Endothelial cell of umbilical vein (primary cell): ENCODE data around the gene WFIKKN1. TPM values are rescaled to one million over a fixed set of nuclear protein-coding genes. Genes with fewer than 3 reads are reported as not detected.

ENCODE experiments used
- BruUV-seq: library from RNA; stranded (reverse); fragments of 400-500 nt; replicated peaks from 2 replicates; lab custom pipeline; 2021; lab: Mats Ljungman, UMichigan
- CTCF ChIA-PET: fragments of 300-600, 350-600 bp; sonication (Branson Sonifier 250); formaldehyde crosslinking; loops from one replicate; lab custom pipeline; 2021; ENCODE audit warnings: antibody characterized with exemption, inconsistent platforms; lab: Charles Lee
- POLR2A ChIA-PET: fragments of 300-600, 350-600 bp; sonication (Branson Sonifier 250); formaldehyde crosslinking; loops from one replicate; lab custom pipeline; 2021; ENCODE audit warnings: antibody characterized with exemption, inconsistent platforms; lab: Charles Lee
- DNase-seq: peaks from one replicate; pipeline ENCODE4 v3.0.0-alpha.2; 2011; ENCODE audit warnings: low read depth, low spot score
- FAIRE-seq: peaks from 2 replicates; lab custom pipeline; 2011; peaks lifted over from hg19 to GRCh38; lab: Jason Lieb, UNC
- H2AFZ ChIP-seq: 2 replicates; pipeline ENCODE4 v1.6.0; 2012; ENCODE audit warnings: low read depth, low read length, control low read depth, inconsistent platforms
- H3K27ac ChIP-seq: 2 replicates; pipeline ENCODE4 v1.5.1; 2011; ENCODE audit warnings: low read depth, mild to moderate bottlenecking, control low read depth, low read length, moderate library complexity; ENCODE audit not compliant: insufficient read depth
- H3K27me3 ChIP-seq, 2 experiments: 2 replicates each; pipeline versions ENCODE4 v1.6.0 to v1.6.1; 2011; ENCODE audit warnings: low read length in 2 of 2, mixed read lengths in 1 of 2; ENCODE audit not compliant: control insufficient read depth in 2 of 2, insufficient read depth in 2 of 2
- H3K36me3 ChIP-seq, 2 experiments: 2 replicates in 1 of 2; 3 replicates in 1 of 2; pipeline ENCODE4 v1.5.1; 2011; ENCODE audit warnings: low read length in 2 of 2, mild to moderate bottlenecking in 1 of 2, moderate library complexity in 1 of 2; ENCODE audit not compliant: control insufficient read depth in 2 of 2, insufficient read depth in 2 of 2; ENCODE audit errors: extremely low read depth in 1 of 2
- H3K4me1 ChIP-seq: 3 replicates; pipeline ENCODE4 v1.5.1; 2011; ENCODE audit warnings: mild to moderate bottlenecking, low read length; ENCODE audit not compliant: control insufficient read depth, insufficient read depth; ENCODE audit errors: extremely low read depth
- H3K4me2 ChIP-seq: 2 replicates; pipeline ENCODE4 v1.6.1; 2011; ENCODE audit warnings: low read length, control low read depth, mixed read lengths; ENCODE audit not compliant: insufficient read depth
- H3K4me3 ChIP-seq, 3 experiments: fragments of 200-600 bp in 1 of 3; sonication (generic), shearing (Covaris generic) in 1 of 3; replicated peaks in 1 of 3; 2 replicates each; pipeline ENCODE4 v1.5.1; 2011 to 2016; ENCODE audit warnings: control low read depth in 3 of 3, low read length in 3 of 3, mild to moderate bottlenecking in 2 of 3, inconsistent platforms in 1 of 3, low read depth in 1 of 3, moderate library complexity in 1 of 3; ENCODE audit not compliant: insufficient read depth in 1 of 3
- H3K79me2 ChIP-seq: 2 replicates; pipeline ENCODE4 v1.6.0; 2012; ENCODE audit warnings: low read length, inconsistent platforms; ENCODE audit not compliant: control insufficient read depth, insufficient read depth
- H3K9ac ChIP-seq: replicated peaks from 2 replicates; pipeline ENCODE3; 2011; ENCODE audit warnings: low read length, control low read depth; ENCODE audit not compliant: insufficient read depth; ENCODE audit errors: extremely low read depth
- H3K9me1 ChIP-seq: replicated peaks from 3 replicates; pipeline ENCODE4 v1.6.0; 2011; ENCODE audit warnings: mild to moderate bottlenecking, low read length; ENCODE audit not compliant: control insufficient read depth, insufficient read depth; ENCODE audit errors: extremely low read depth
- H3K9me3 ChIP-seq: replicated peaks from 2 replicates; pipeline ENCODE4 v1.5.1; 2012; ENCODE audit warnings: low read length, inconsistent platforms; ENCODE audit not compliant: control insufficient read depth, insufficient read depth
- H4K20me1 ChIP-seq: replicated peaks from 2 replicates; pipeline ENCODE3; 2011; ENCODE audit warnings: mild to moderate bottlenecking, low read length; ENCODE audit not compliant: control insufficient read depth, insufficient read depth; ENCODE audit errors: extremely low read depth
- CTCF ChIP-seq, 2 donors: IDR thresholded peaks; 1 replicate in 1 of 2; 2 replicates in 1 of 2; pipeline ENCODE4 v1.5.1; 2011; ENCODE audit warnings: low read length in 2 of 2, mild to moderate bottlenecking in 2 of 2, moderate library complexity in 2 of 2, control low read depth in 1 of 2, inconsistent platforms in 1 of 2, low read depth in 1 of 2; ENCODE audit not compliant: insufficient read depth in 1 of 2; ENCODE audit errors: extremely low read depth in 1 of 2
- EZH2 ChIP-seq: IDR thresholded peaks from 2 replicates; pipeline ENCODE4 v1.6.1; 2012; ENCODE audit warnings: borderline replicate concordance, low read depth, mild to moderate bottlenecking, moderate library complexity, low read length, inconsistent platforms; ENCODE audit not compliant: severe bottlenecking
- JUN ChIP-seq: IDR thresholded peaks from 2 replicates; pipeline ENCODE4 v1.6.1; 2011; ENCODE audit warnings: borderline replicate concordance, low read depth; ENCODE audit not compliant: insufficient read length, insufficient read depth
- MAX ChIP-seq: IDR thresholded peaks from 2 replicates; pipeline ENCODE4 v1.6.1; 2011; ENCODE audit not compliant: insufficient read depth, insufficient read length
- MYC ChIP-seq: IDR thresholded peaks from one replicate; pipeline ENCODE4 v1.6.1; 2011; ENCODE audit warnings: mild to moderate bottlenecking, low read depth, low read length
- POLR2A ChIP-seq: IDR thresholded peaks from 2 replicates; pipeline ENCODE4 v1.6.1; 2012; ENCODE audit warnings: low read depth, mild to moderate bottlenecking, control low read depth, low read length
- dilution Hi-C: fragments of 300-500 bp; cut with MboI; formaldehyde crosslinking; loops from one replicate; pipeline ENCODE4 v1.15.0; 2019; ENCODE audit warnings: low sequenced_read_pairs; ENCODE audit not compliant: extremely low pct_ligation_motif_present
- intact Hi-C: fragments of 100-400 bp; cut with micrococcal nuclease; formaldehyde crosslinking; loops from one replicate; pipeline ENCODE4 v1.10.0; 2022
- polyA plus RNA-seq, 4 experiments: library from polyadenylated mRNA; depleted of rRNA in 3 of 4; stranded (reverse) in 3 of 4; unstranded in 1 of 4; fragments of >200 nt; gene quantifications; 2 replicates each; pipeline versions ENCODE4 v1.2.1 to v1.2.3, GENCODE V29; 2011 to 2012; ENCODE audit warnings: missing spikeins in 1 of 4
- total RNA-seq: library from RNA; stranded (reverse); gene quantifications from 2 replicates; pipeline ENCODE4 v1.2.3, GENCODE V29; 2021

WFIKKN1 gene
- total and polyA plus RNA-seq, 2 donors (not counting 3 experiments of a cell fraction or from before 2014, with no cell fraction given): 0.06 to 0.40 TPM

DNA sequence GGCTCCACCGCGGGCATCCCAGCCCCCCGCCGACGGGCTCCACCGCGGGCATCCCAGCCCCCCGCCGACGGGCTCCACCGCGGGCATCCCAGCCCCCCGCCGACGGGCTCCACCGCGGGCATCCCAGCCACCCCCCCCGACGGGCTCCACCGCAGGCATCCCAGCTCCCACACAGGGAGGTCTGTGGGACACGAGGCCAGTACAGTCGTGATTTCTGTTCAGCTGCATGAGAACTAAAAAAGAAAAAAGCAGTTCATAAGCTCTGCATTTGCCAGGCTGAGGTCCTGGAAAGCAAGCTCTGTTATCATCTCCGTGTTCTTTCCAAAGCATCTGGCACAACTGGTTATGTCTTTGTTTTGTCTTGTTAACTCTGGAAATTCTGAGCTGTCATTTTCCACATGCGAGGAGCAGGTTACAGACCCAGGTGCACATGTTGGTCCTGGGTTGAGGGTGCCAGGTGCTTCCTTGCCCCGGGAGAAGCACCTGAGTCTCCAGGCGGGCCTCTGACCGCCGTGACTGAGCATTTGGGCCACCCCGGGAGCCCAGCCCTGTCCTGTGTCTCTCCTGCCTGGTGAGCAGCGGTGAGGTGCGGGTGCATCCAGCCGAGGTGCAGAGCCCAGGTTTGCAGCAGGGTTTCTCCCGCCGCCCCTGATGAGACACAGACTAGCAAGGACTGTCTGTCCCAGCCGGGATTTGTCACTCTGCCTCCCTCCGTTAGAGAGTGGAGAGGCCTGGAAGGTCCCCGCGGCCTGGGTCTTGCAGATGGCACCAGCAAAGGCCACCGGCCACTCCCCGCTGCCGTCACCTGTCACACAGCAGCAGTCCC is 9.9 kb upstream of the WFIKKN1 start:
- no peak overlapping the region for H3K27ac ChIP-seq
- no TSS peak for BruUV-seq
- dilution Hi-C loops: no loop called here

GRCh38 chr16:621526-622105 is 9.2 kb upstream of the WFIKKN1 start:
- dilution Hi-C loops: no loop called here
- H3K36me3 ChIP-seq: peaks cover 0 to 2% of the 10 kb centered on the region in 2 experiments
- BruUV-seq: no TSS peak
- H3K9me3 ChIP-seq: no peaks in the 10 kb centered on the region
- no peak overlapping the region for H3K9ac ChIP-seq
- H3K4me2 ChIP-seq: no peak overlapping the region
- no peak for TF ChIP-seq MYC
- no peak for TF ChIP-seq CTCF (IDR thresholded peaks at IDR 0.05; ENCODE audit: extremely low read depth in 1 of 2, insufficient read depth in 1 of 2, low read depth in 1 of 2, low read length in 2 of 2)
- TF ChIP-seq JUN: no peak
- no peak for TF ChIP-seq EZH2
- H4K20me1 ChIP-seq: no peaks in the 10 kb centered on the region
- no peaks in the 10 kb centered on the region for H3K79me2 ChIP-seq
- CTCF ChIA-PET: interaction anchor here (1.1 kb wide), 1 partner anchor 15 kb away, joined by 3 read pairs; the partner anchor contains the start of gene METTL26
- H3K9me1 ChIP-seq: no peaks in the 10 kb centered on the region
- intact Hi-C loops: no loop called here
- no peak overlapping the region for H3K27ac ChIP-seq
- peaks cover 3% of the 10 kb centered on the region for H3K4me1 ChIP-seq
- POLR2A ChIA-PET: no interaction called here
- H2AFZ ChIP-seq: no peak overlapping the region
- no peak overlapping the region for H3K4me3 ChIP-seq
- no peak for FAIRE-seq
- DNase-seq: no peak
- no peaks in the 10 kb centered on the region for H3K27me3 ChIP-seq

More for the DNA sequence above, 9.9 kb upstream of the WFIKKN1 start:
- no peak overlapping the region for H2AFZ ChIP-seq
- no peak for TF ChIP-seq JUN
- TF ChIP-seq MAX: no peak
- no peak for TF ChIP-seq EZH2
- TF ChIP-seq MYC: no peak
- TF ChIP-seq POLR2A: no peak
- CTCF ChIA-PET: interaction anchor here (0.6 to 1.0 kb wide), 3 partner anchors 11 to 27 kb away, joined by 3 read pairs; no protein-coding TSS in a partner anchor
- DNase-seq (no peak), FAIRE-seq (no peak)
- intact Hi-C loops: no loop called here
- no peaks in the 10 kb centered on the region for H3K9me3 ChIP-seq
- no peaks in the 10 kb centered on the region for H3K79me2 ChIP-seq
- no peak overlapping the region for H3K4me3 ChIP-seq
- POLR2A ChIA-PET: no interaction called here
- no peaks in the 10 kb centered on the region for H4K20me1 ChIP-seq
- no peaks in the 10 kb centered on the region for H3K36me3 ChIP-seq
- H3K27me3 ChIP-seq: no peaks in the 10 kb centered on the region
- no peaks in the 10 kb centered on the region for H3K9me1 ChIP-seq
- no peak overlapping the region for H3K9ac ChIP-seq
- H3K4me1 ChIP-seq: no peaks in the 10 kb centered on the region
- no peak overlapping the region for H3K4me2 ChIP-seq
